HEK293 (cell line): Measurements from ENCODE around the gene SMIM43.
A peak's percentile ranks its signal among the peaks of the same experiment; 100 is the strongest.

Source experiments
- CTCF ChIA-PET: fragments of 350-600 bp; formaldehyde crosslinking; extraction: SDS; loops from one replicate; lab custom pipeline; 2021; ENCODE audit warnings: antibody characterized with exemption; lab: Yijun Ruan, JAX
- POLR2A ChIA-PET: fragments of 300-600 bp; formaldehyde crosslinking; extraction: SDS; loops from one replicate; lab custom pipeline; 2020; ENCODE audit warnings: antibody characterized with exemption, inconsistent platforms; lab: Yijun Ruan, JAX
- H3K27ac ChIP-seq: fragments of 200-500 bp; sonication (Bioruptor generic); 2 replicates; pipeline ENCODE4 v1.5.1; 2014; ENCODE audit warnings: low read depth, low read length, control low read depth, inconsistent platforms; ENCODE audit errors: extremely low read depth
- H3K36me3 ChIP-seq, 2 experiments: fragments of 200-500 bp in 1 of 2; sonication (Bioruptor generic) in 1 of 2; 1 replicate in 1 of 2; 2 replicates in 1 of 2; pipeline ENCODE4 v1.5.1; 2014 to 2017; ENCODE audit warnings: inconsistent platforms in 2 of 2, low read length in 2 of 2; ENCODE audit not compliant: control insufficient read depth in 2 of 2, insufficient read depth in 1 of 2
- H3K4me1 ChIP-seq: fragments of 200-500 bp; sonication (Bioruptor generic); 2 replicates; pipeline ENCODE4 v1.5.1; 2014; ENCODE audit warnings: mild to moderate bottlenecking, low read length, inconsistent platforms; ENCODE audit not compliant: control insufficient read depth, insufficient read depth
- H3K4me3 ChIP-seq: 2 replicates; pipeline ENCODE4 v1.5.1; 2011; ENCODE audit warnings: low read depth, mild to moderate bottlenecking, control low read depth, low read length, moderate library complexity
- H3K9me3 ChIP-seq: fragments of 200-500 bp; sonication (Bioruptor generic); 2 replicates; pipeline ENCODE4 v1.5.1; 2014; ENCODE audit warnings: low read depth, low read length, inconsistent platforms; ENCODE audit not compliant: control insufficient read depth, insufficient read depth
- REPIN1 ChIP-seq: fragments of 450-650 bp; formaldehyde crosslinking; IDR thresholded peaks from 2 replicates; pipeline ENCODE4 v1.5.1; 2017; ENCODE audit warnings: missing biosample characterization, missing genetic modification characterization, low read depth
- ZBTB48 ChIP-seq: fragments of 450-650 bp; formaldehyde crosslinking; IDR thresholded peaks from 2 replicates; pipeline ENCODE4 v1.5.1; 2016; ENCODE audit warnings: missing biosample characterization, missing genetic modification characterization
- ZFP69B ChIP-seq: fragments of 450-650 bp; formaldehyde crosslinking; IDR thresholded peaks from 2 replicates; pipeline ENCODE4 v1.5.1; 2016; ENCODE audit warnings: missing biosample characterization, missing genetic modification characterization
- ZNF10 ChIP-seq: fragments of 450-650 bp; formaldehyde crosslinking; IDR thresholded peaks from 2 replicates; pipeline ENCODE4 v1.5.1; 2017; ENCODE audit warnings: missing biosample characterization, missing genetic modification characterization
- ZNF174 ChIP-seq: fragments of 450-650 bp; formaldehyde crosslinking; IDR thresholded peaks from 2 replicates; pipeline ENCODE4 v1.5.0; 2017; ENCODE audit warnings: missing biosample characterization, mild to moderate bottlenecking, missing genetic modification characterization
- ZNF223 ChIP-seq: fragments of 450-650 bp; formaldehyde crosslinking; IDR thresholded peaks from 2 replicates; pipeline ENCODE4 v1.5.1; 2016; ENCODE audit warnings: missing biosample characterization, missing genetic modification characterization
- ZNF366 ChIP-seq: fragments of 450-650 bp; formaldehyde crosslinking; conservative IDR thresholded peaks from 2 replicates; pipeline ENCODE4 v1.5.1; 2016; ENCODE audit warnings: missing biosample characterization, missing genetic modification characterization
- ZNF37A ChIP-seq: fragments of 450-650 bp; IDR thresholded peaks from 2 replicates; pipeline ENCODE4 v1.5.1; 2018; ENCODE audit warnings: missing biosample characterization, missing genetic modification characterization
- ZNF394 ChIP-seq: fragments of 450-650 bp; formaldehyde crosslinking; IDR thresholded peaks from 2 replicates; pipeline ENCODE4 v1.5.1; 2016; ENCODE audit warnings: missing biosample characterization, missing genetic modification characterization, mild to moderate bottlenecking, moderate library complexity, borderline replicate concordance
- ZNF423 ChIP-seq: fragments of 450-650 bp; formaldehyde crosslinking; IDR thresholded peaks from 2 replicates; pipeline ENCODE4 v1.5.1; 2016; ENCODE audit warnings: missing biosample characterization, missing genetic modification characterization
- ZNF548 ChIP-seq: fragments of 450-650 bp; formaldehyde crosslinking; IDR thresholded peaks from 2 replicates; pipeline ENCODE4 v1.5.1; 2016; ENCODE audit warnings: missing biosample characterization, missing genetic modification characterization
- ZNF549 ChIP-seq: fragments of 450-650 bp; IDR thresholded peaks from 2 replicates; pipeline ENCODE4 v1.5.1; 2018; ENCODE audit warnings: missing biosample characterization, missing genetic modification characterization, mild to moderate bottlenecking, inconsistent platforms, moderate library complexity
- ZNF558 ChIP-seq: fragments of 450-650 bp; formaldehyde crosslinking; IDR thresholded peaks from 2 replicates; pipeline ENCODE4 v1.5.1; 2016; ENCODE audit warnings: missing biosample characterization, missing genetic modification characterization
- ZNF561 ChIP-seq: fragments of 450-650 bp; IDR thresholded peaks from 2 replicates; pipeline ENCODE4 v1.5.1; 2018; ENCODE audit warnings: missing biosample characterization, missing genetic modification characterization, borderline replicate concordance
- ZNF623 ChIP-seq: fragments of 450-650 bp; formaldehyde crosslinking; IDR thresholded peaks from 2 replicates; pipeline ENCODE4 v1.5.1; 2016; ENCODE audit warnings: missing biosample characterization, missing genetic modification characterization
- ZNF654 ChIP-seq: fragments of 450-650 bp; formaldehyde crosslinking; IDR thresholded peaks from 2 replicates; pipeline ENCODE4 v1.5.1; 2016; ENCODE audit warnings: low read depth, missing biosample characterization, missing genetic modification characterization
- ZNF660 ChIP-seq: fragments of 450-650 bp; IDR thresholded peaks from 2 replicates; pipeline ENCODE4 v1.5.1; 2018; ENCODE audit warnings: missing biosample characterization, mild to moderate bottlenecking, missing genetic modification characterization
- ZNF664 ChIP-seq: fragments of 450-650 bp; formaldehyde crosslinking; IDR thresholded peaks from 2 replicates; pipeline ENCODE4 v1.5.1; 2016; ENCODE audit warnings: missing biosample characterization, missing genetic modification characterization
- ZNF76 ChIP-seq: fragments of 450-650 bp; formaldehyde crosslinking; IDR thresholded peaks from 2 replicates; pipeline ENCODE4; 2016; ENCODE audit warnings: low read depth, missing biosample characterization, missing genetic modification characterization, borderline replicate concordance
- TF ChIP-seq, protein P1 (sequence below): fragments of 450-650 bp; formaldehyde crosslinking; IDR thresholded peaks from 2 replicates; pipeline ENCODE4 v1.5.1; 2017; ENCODE audit warnings: missing biosample characterization, mild to moderate bottlenecking, missing genetic modification characterization, moderate library complexity
- TF ChIP-seq, protein P2 (sequence below): fragments of 450-650 bp; formaldehyde crosslinking; IDR thresholded peaks from 2 replicates; pipeline ENCODE4 v1.5.1; 2017; ENCODE audit warnings: missing biosample characterization, missing genetic modification characterization
- TF ChIP-seq, protein P3 (sequence below): fragments of 450-650 bp; formaldehyde crosslinking; IDR thresholded peaks from 2 replicates; pipeline ENCODE4 v1.5.1; 2016; ENCODE audit warnings: missing biosample characterization, missing genetic modification characterization, borderline replicate concordance
- TF ChIP-seq, protein P4 (sequence below): fragments of 450-650 bp; formaldehyde crosslinking; IDR thresholded peaks from 2 replicates; pipeline ENCODE4 v1.5.1; 2016; ENCODE audit warnings: missing biosample characterization, missing genetic modification characterization

The SMIM43 gene

DNA sequence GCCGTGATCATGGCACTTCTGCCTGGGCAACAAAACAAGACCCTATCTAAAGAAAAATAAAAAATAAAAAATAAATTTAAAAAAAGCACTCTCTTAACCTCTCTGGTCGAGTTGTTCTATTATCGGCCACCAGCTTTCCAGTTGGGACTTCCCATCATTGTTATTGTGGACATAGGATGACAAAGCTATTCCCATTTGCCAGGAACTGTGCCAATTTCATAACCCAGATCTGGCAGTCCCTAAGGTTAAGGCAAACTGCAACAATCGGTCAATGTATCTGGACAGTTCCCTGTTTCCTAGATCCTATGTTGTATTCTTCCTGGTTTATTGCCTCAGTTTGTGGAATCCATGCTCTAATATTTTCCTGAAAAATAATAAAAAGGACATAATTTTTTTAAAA, 50.4 kb downstream of the SMIM43 start:
- CTCF ChIA-PET, result no interaction called here
- Histone ChIP-seq H3K4me3 (no peak overlapping the region), H3K36me3 (no peaks in the 10 kb centered on the region), H3K27ac (no peak overlapping the region), H3K9me3 (no peaks in the 10 kb centered on the region), H3K4me1 (no peaks in the 10 kb centered on the region; the same call in 1 of the 2 replicates)
- POLR2A ChIA-PET, result interaction anchor here (2.0 kb wide), 1 partner anchor 18 kb away, joined by 9 read pairs; the partner anchor contains the start of gene ANXA5
- TF ChIP-seq ZNF561 (tag by site-specific recombination) (no peak), ZNF548 (no peak), ZNF223 (tag by site-specific recombination) (no peak), ZNF423 (tag by site-specific recombination) (no peak), ZFP69B (tag by site-specific recombination) (no peak)
- TF ChIP-seq, protein P1, sequence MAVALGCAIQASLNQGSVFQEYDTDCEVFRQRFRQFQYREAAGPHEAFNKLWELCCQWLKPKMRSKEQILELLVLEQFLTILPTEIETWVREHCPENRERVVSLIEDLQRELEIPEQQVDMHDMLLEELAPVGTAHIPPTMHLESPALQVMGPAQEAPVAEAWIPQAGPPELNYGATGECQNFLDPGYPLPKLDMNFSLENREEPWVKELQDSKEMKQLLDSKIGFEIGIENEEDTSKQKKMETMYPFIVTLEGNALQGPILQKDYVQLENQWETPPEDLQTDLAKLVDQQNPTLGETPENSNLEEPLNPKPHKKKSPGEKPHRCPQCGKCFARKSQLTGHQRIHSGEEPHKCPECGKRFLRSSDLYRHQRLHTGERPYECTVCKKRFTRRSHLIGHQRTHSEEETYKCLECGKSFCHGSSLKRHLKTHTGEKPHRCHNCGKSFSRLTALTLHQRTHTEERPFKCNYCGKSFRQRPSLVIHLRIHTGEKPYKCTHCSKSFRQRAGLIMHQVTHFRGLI (tag by site-specific recombination), result no peak

DNA sequence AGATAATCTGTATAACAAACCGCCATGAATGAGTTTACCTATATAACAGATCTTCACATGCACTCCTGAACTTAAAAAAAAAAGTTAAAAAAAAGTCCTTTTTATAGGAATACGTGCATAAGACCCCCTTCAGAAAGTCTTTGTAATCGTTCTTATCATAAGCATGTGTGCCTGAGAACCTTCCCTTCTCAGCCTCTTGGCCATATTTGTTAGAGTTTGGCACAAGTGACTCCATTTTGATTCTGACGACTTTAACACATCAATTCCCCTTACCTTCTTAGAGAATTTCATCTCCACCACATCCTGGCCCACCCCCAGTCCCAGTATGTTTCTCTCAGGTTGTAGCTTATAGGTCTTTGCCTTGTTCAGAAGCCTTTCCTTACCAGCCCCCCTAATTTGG, 52.2 kb downstream of the SMIM43 start:
- ChIA-PET CTCF (interaction anchor here (0.9 to 1.5 kb wide), 3 partner anchors 12 to 17 kb away, joined by 3 to 4 read pairs (median 3); no protein-coding TSS in a partner anchor), POLR2A (interaction anchor here (0.5 kb wide), 1 partner anchor 1739 kb away, joined by 4 read pairs; no protein-coding TSS in a partner anchor)
- Histone ChIP-seq H3K4me3 (no peak overlapping the region), H3K4me1 (no peaks in the 10 kb centered on the region; the same call in 1 of the 2 replicates), H3K36me3 (no peaks in the 10 kb centered on the region), H3K9me3 (no peaks in the 10 kb centered on the region), H3K27ac (no peak overlapping the region)
- TF ChIP-seq ZNF623 (tag by site-specific recombination), result no peak
- TF ChIP-seq ZNF37A (tag by site-specific recombination), result no peak
- TF ChIP-seq, protein P2, sequence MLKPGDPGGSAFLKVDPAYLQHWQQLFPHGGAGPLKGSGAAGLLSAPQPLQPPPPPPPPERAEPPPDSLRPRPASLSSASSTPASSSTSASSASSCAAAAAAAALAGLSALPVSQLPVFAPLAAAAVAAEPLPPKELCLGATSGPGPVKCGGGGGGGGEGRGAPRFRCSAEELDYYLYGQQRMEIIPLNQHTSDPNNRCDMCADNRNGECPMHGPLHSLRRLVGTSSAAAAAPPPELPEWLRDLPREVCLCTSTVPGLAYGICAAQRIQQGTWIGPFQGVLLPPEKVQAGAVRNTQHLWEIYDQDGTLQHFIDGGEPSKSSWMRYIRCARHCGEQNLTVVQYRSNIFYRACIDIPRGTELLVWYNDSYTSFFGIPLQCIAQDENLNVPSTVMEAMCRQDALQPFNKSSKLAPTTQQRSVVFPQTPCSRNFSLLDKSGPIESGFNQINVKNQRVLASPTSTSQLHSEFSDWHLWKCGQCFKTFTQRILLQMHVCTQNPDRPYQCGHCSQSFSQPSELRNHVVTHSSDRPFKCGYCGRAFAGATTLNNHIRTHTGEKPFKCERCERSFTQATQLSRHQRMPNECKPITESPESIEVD (tag by site-specific recombination), result no peak

DNA sequence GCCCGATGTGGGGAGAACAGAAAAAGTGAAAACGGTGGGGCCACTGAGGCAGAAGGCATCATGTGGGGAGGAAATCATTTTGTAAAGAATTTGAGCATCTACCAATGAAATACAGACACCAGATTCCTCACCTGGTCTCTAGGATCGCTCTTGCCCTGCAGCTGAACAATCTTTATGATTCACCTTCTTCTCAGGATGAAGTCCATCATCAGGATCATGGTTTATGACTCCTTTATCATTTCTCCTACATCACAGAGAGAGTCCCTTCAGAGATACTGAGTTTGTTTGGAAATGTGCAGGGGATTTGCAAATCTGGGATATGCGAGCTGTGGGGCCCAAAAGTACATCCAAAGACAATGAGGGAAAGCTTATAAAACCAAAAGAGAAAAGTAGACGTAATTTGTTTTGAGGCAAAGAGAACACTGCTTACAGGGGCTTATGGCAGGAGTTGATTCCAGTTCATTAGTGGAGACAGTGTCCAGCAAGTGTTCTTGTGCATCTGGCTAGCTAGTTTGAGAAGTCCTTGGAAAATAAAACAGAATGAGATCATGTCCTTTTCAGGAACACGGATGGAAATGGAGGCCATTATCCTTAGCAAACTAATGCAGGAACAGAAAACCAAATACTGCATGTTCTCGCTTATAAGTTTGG, 52.8 kb downstream of the SMIM43 start:
- H3K4me3 ChIP-seq, result no peak overlapping the region

DNA sequence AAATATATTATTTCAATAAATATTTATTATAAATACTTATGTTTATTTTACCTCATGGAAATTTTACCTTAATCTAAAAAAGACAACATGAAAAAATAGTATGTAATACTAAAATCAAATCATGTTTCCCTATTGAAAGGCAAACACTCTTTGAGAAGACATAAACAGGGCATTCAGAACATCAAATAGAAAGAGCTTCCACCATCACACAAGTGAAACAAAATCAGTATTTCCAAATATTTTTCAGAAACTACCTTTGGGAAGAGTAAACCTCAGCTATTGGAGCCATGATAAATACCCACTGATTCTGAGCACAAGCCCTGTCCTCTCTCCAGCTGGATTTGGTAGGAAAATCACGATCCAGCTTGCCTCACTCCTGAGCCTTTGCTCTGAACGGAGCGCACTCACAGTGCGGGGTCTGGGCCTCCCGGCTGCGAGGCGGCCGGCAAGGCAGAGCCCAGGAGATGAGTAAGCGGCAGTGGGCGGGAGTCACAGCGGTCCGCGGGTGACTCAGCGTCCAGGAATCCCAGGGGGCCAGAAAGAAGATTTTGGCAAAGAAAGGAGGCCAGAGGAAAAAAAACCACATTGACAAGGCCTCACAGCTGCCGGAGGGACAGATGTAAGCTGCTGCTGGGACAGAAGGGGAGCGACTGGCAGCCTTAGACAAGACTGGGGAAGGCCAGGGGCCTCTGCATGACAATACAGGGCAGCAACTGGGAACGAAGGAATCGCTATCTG, 53.5 kb downstream of the SMIM43 start:
- H3K36me3 ChIP-seq, result no peaks in the 10 kb centered on the region
- peak overlapping the region; percentile 19 for H3K4me3 ChIP-seq
- ChIA-PET CTCF (interaction anchor here (0.6 to 1.5 kb wide), 5 partner anchors 15 to 819 kb away, joined by 3 to 6 read pairs (median 3); no protein-coding TSS in a partner anchor), POLR2A (interaction anchor here (0.8 to 1.7 kb wide), 2 partner anchors 13 to 15 kb away, joined by 3 to 27 read pairs; partner anchors contain the start of gene ANXA5)
- H3K9me3 ChIP-seq, result no peaks in the 10 kb centered on the region
- H3K27ac ChIP-seq, result peak overlapping the region; percentile 51; the same call in 1 of the 2 replicates
- no peaks in the 10 kb centered on the region; the same call in 1 of the 2 replicates for H3K4me1 ChIP-seq
- TF ChIP-seq ZNF664 (tag by site-specific recombination) (no peak), ZNF174 (tag by site-specific recombination) (no peak), ZNF76 (tag by site-specific recombination) (no peak), ZNF660 (tag by site-specific recombination) (peak; percentile 93), ZNF654 (tag by site-specific recombination) (no peak), ZNF549 (tag by site-specific recombination) (no peak), ZNF223 (tag by site-specific recombination) (no peak)
- TF ChIP-seq, protein P3, sequence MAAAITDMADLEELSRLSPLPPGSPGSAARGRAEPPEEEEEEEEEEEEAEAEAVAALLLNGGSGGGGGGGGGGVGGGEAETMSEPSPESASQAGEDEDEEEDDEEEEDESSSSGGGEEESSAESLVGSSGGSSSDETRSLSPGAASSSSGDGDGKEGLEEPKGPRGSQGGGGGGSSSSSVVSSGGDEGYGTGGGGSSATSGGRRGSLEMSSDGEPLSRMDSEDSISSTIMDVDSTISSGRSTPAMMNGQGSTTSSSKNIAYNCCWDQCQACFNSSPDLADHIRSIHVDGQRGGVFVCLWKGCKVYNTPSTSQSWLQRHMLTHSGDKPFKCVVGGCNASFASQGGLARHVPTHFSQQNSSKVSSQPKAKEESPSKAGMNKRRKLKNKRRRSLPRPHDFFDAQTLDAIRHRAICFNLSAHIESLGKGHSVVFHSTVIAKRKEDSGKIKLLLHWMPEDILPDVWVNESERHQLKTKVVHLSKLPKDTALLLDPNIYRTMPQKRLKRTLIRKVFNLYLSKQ (tag by site-specific recombination), result no peak
- TF ChIP-seq, protein P4, sequence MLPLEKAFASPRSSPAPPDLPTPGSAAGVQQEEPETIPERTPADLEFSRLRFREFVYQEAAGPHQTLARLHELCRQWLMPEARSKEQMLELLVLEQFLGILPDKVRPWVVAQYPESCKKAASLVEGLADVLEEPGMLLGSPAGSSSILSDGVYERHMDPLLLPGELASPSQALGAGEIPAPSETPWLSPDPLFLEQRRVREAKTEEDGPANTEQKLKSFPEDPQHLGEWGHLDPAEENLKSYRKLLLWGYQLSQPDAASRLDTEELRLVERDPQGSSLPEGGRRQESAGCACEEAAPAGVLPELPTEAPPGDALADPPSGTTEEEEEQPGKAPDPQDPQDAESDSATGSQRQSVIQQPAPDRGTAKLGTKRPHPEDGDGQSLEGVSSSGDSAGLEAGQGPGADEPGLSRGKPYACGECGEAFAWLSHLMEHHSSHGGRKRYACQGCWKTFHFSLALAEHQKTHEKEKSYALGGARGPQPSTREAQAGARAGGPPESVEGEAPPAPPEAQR (tag by site-specific recombination), result no peak

More for the DNA sequence above, 52.8 kb downstream of the SMIM43 start:
- TF ChIP-seq ZBTB48 (no peak), REPIN1 (no peak), ZNF394 (tag by site-specific recombination) (no peak), ZNF366 (peak; percentile 39; the same call in 1 of the 2 replicates), ZNF10 (tag by site-specific recombination) (no peak), ZNF558 (tag by site-specific recombination) (no peak)
- H3K36me3 ChIP-seq, result no peaks in the 10 kb centered on the region
- ChIA-PET CTCF (interaction anchor here (0.6 to 1.5 kb wide), 5 partner anchors 13 to 30 kb away, joined by 3 to 4 read pairs (median 3); no protein-coding TSS in a partner anchor), POLR2A (interaction anchor here (0.5 to 1.7 kb wide), 2 partner anchors 16 to 1740 kb away, joined by 4 to 27 read pairs; partner anchors contain the start of gene ANXA5)
- H3K9me3 ChIP-seq, result no peaks in the 10 kb centered on the region
- no peaks in the 10 kb centered on the region; the same call in 1 of the 2 replicates for H3K4me1 ChIP-seq
- H3K27ac ChIP-seq, result peak overlapping the region; percentile 51; the same call in 1 of the 2 replicates
